Upper lobe of right lung (tissue), 1 donor: Measurements from ENCODE around the gene OVOL2. TPM values are rescaled to one million over a fixed set of nuclear protein-coding genes. Genes with fewer than 3 reads are reported as not detected.

ENCODE experiments used
- ATAC-seq: fragments of 200-7000 bp; cut with Tn5 transposase; one replicate; pipeline ENCODE4 v1.9.1; 2020; ENCODE audit warnings: mild to moderate bottlenecking, moderate library complexity
- DNase-seq: peaks from one replicate; pipeline ENCODE4 v3.0.0-alpha.2; 2020
- H3K27ac ChIP-seq: fragments of 200-600 bp; one replicate; pipeline ENCODE4 v1.8.0; 2022
- H3K27me3 ChIP-seq: fragments of 200-600 bp; one replicate; pipeline ENCODE4 v1.8.0; 2022; ENCODE audit warnings: mild to moderate bottlenecking
- H3K36me3 ChIP-seq: fragments of 200-600 bp; one replicate; pipeline ENCODE4 v1.8.0; 2022
- H3K4me1 ChIP-seq: fragments of 200-600 bp; one replicate; pipeline ENCODE4 v1.8.0; 2022
- H3K4me3 ChIP-seq: fragments of 200-600 bp; one replicate; pipeline ENCODE4 v1.8.0; 2022; ENCODE audit warnings: mild to moderate bottlenecking
- H3K9me3 ChIP-seq: fragments of 200-600 bp; one replicate; pipeline ENCODE4 v1.8.0; 2022
- CTCF ChIP-seq: fragments of 200-600 bp; IDR thresholded peaks from one replicate; pipeline ENCODE4 v1.8.0; 2022; ENCODE audit warnings: antibody characterized with exemption
- intact Hi-C: fragments of 100-400 bp; cut with DNase I; formaldehyde crosslinking; loops from one replicate; pipeline ENCODE4 v1.11.0; 2022
- total RNA-seq: library from RNA; stranded (reverse); fragmentation: NEBNext Ultra II Directional; extraction: Animal tissue kit (Norgen Biotek cat#: 25700); gene quantifications from one replicate; pipeline ENCODE4 v1.2.1, GENCODE V29; 2021
- donor health status: DM: no; HTN: yes; CAD: no; lungs with severe emphysema.

The OVOL2 gene
- total RNA-seq, 1 donor from 2014 or later = 6.7 TPM

- H3K36me3 ChIP-seq = peaks cover 19% of the 10 kb centered on the region
- no peaks in the 10 kb centered on the region for H3K9me3 ChIP-seq
- TF ChIP-seq CTCF = no peak
- ATAC-seq (peak; percentile 45), DNase-seq (no peak)
- H3K27me3 ChIP-seq = no peaks in the 10 kb centered on the region
- intact Hi-C loops = no loop called here
- no peak overlapping the region for H3K4me3 ChIP-seq
- H3K27ac ChIP-seq = no peak overlapping the region
- no peaks in the 10 kb centered on the region for H3K4me1 ChIP-seq
These were observed 72.2 kb downstream of the OVOL2 start for GRCh38 chr20:17985388-17986018.

- Histone ChIP-seq H3K36me3 (peaks cover 24% of the 10 kb centered on the region), H3K9me3 (no peaks in the 10 kb centered on the region), H3K27me3 (no peaks in the 10 kb centered on the region), H3K27ac (no peak overlapping the region), H3K4me1 (peaks cover 27% of the 10 kb centered on the region), H3K4me3 (no peak overlapping the region)
- DNase-seq (no peak), ATAC-seq (no peak)
- no peak for TF ChIP-seq CTCF
- intact Hi-C loops = no loop called here
These were observed 81.4 kb downstream of the OVOL2 start for GRCh38 chr20:17976305-17976704.

Other genes with a start within 250 kb of the OVOL2 start
- 86.6 TPM for gene SNX5, start 89.1 kb downstream of the OVOL2 start, total RNA-seq
- gene MGME1, start 88.9 kb downstream of the OVOL2 start, total RNA-seq = 10.2 TPM
- 12.5 TPM for gene KAT14, start 79.9 kb upstream of the OVOL2 start, total RNA-seq
- 11.7 TPM for gene PET117, start 79.9 kb upstream of the OVOL2 start, total RNA-seq
- 11.1 TPM for gene ZNF133, start 230.6 kb upstream of the OVOL2 start, total RNA-seq